Lower leg skin (tissue), 4 donors: ENCODE results near the gene MAP3K14. TPM values are rescaled to one million over a fixed set of nuclear protein-coding genes. Genes with fewer than 3 reads are reported as not detected.

Experiments
- DNase-seq, 2 donors: peaks; one replicate each; pipeline ENCODE4 v3.0.0-alpha.2; 2019; ENCODE audit warnings: low spot score in 2 of 2
- H3K4me3 ChIP-seq: fragments of 200-600 bp; sonication (generic); 2 replicates; pipeline ENCODE4 v1.5.1; 2017; ENCODE audit warnings: mild to moderate bottlenecking, low read depth; ENCODE audit not compliant: poor library complexity, severe bottlenecking
- CTCF ChIP-seq, 3 donors: fragments of 450-650 bp; IDR thresholded peaks; one replicate each; pipeline ENCODE4 v1.5.1; 2016; ENCODE audit warnings: antibody characterized with exemption in 3 of 3, mild to moderate bottlenecking in 3 of 3, moderate library complexity in 2 of 3
- POLR2A ChIP-seq, 2 donors: fragments of 450-650 bp; IDR thresholded peaks; one replicate each; pipeline ENCODE4 v1.6.1; 2016 to 2017; ENCODE audit warnings: antibody characterized with exemption in 2 of 2, mild to moderate bottlenecking in 1 of 2, moderate library complexity in 1 of 2
- WGBS, 2 donors: methylation state at CpG; one replicate each; pipeline ENCODE4 v1.1.5; 2018; 5-methylcytosine and 5-hydroxymethylcytosine counted together
- intact Hi-C: fragments of 100-400 bp; cut with DNase I; formaldehyde crosslinking; loops from one replicate; pipeline ENCODE4 v1.15.0; 2023; ENCODE audit warnings: low total_unique reads
- total RNA-seq, 4 donors: library from RNA; depleted of rRNA; stranded (reverse); fragments of >200 nt; gene quantifications; one replicate each; pipeline ENCODE4 v1.1.0, GENCODE V29; 2016

MAP3K14 gene
- total RNA-seq, 4 donors from 2014 or later, result 8.1 to 13.0 (median 11.0) TPM

GRCh38 chr17:45225964-45226530, 90.8 kb downstream of the MAP3K14 start:
- peak; percentile 77 to 95 for DNase-seq
- H3K4me3 ChIP-seq, result no peak overlapping the region
- no peak for TF ChIP-seq POLR2A (IDR thresholded peaks at IDR 0.05)
- TF ChIP-seq CTCF (IDR thresholded peaks at IDR 0.05), result no peak
- intact Hi-C loops, result no loop called here
- 73 to 80% methylated on average over 11 of the region's 11 CpGs for WGBS, 2 donors

- no peak for TF ChIP-seq CTCF (IDR thresholded peaks at IDR 0.05)
- no peak for TF ChIP-seq POLR2A (IDR thresholded peaks at IDR 0.05)
- WGBS, 2 donors, result 64 to 83% methylated on average over 7 of the region's 7 CpGs
- peak in 1 of 2 donors; percentile 85 for DNase-seq
- intact Hi-C loops, result no loop called here
- H3K4me3 ChIP-seq, result no peak overlapping the region
These were observed 91.6 kb downstream of the MAP3K14 start for GRCh38 chr17:45225051-45225700.

GRCh38 chr17:45224671-45225050, 92.2 kb downstream of the MAP3K14 start:
- WGBS, 2 donors, result 65 to 66% methylated on average over 8 to 9 of the region's 9 CpGs
- no peak for TF ChIP-seq CTCF (IDR thresholded peaks at IDR 0.05)
- no peak for TF ChIP-seq POLR2A (IDR thresholded peaks at IDR 0.05)
- intact Hi-C loops, result no loop called here
- DNase-seq, result no peak
- H3K4me3 ChIP-seq, result no peak overlapping the region

- H3K4me3 ChIP-seq, result no peak overlapping the region
- intact Hi-C loops, result no loop called here
- 81 to 85% methylated on average over 12 of the region's 12 CpGs for WGBS, 2 donors
- peak in 1 of 2 donors; percentile 88 for DNase-seq
- TF ChIP-seq POLR2A (IDR thresholded peaks at IDR 0.05) (no peak), CTCF (IDR thresholded peaks at IDR 0.05) (no peak)
These were observed 93.0 kb downstream of the MAP3K14 start for GRCh38 chr17:45223539-45224528.

GRCh38 chr17:45222996-45223538, 93.8 kb downstream of the MAP3K14 start:
- TF ChIP-seq POLR2A (IDR thresholded peaks at IDR 0.05) (no peak), CTCF (IDR thresholded peaks at IDR 0.05) (no peak)
- WGBS, 2 donors, result 71 to 79% methylated on average over 6 to 8 of the region's 8 CpGs
- intact Hi-C loops, result no loop called here
- H3K4me3 ChIP-seq, result no peak overlapping the region
- no peak for DNase-seq
